ENCODE data around the gene FMN2.
"Not testable (repeated sequence)": the region's sequence is repeated elsewhere in the genome, so short reads cannot be mapped to it uniquely, and the experiment has no call there.

DNA sequence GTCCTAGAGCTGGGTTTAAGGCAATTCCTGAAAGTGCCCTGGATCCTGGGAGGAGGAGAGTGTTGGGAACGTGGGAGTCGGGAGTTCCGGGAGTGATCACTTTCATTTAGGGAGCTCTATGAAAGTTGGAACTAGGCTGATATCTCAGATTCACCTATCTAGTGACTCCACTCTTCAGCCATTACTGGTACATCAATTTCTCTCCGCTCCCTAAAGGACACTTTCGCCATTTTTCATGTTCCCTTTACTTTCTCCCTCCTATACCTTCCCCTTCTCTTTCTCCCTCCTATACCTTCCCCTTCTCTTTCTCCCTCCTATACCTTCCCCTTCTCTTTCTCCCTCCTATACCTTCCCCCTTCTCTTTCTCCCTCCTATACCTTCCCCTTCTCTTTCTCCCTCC, 93.0 kb downstream of the FMN2 start:
- TF ChIP-seq POLR2A (IDR thresholded peaks at IDR 0.05) = not testable (repeated sequence)
- TF ChIP-seq, protein P1, sequence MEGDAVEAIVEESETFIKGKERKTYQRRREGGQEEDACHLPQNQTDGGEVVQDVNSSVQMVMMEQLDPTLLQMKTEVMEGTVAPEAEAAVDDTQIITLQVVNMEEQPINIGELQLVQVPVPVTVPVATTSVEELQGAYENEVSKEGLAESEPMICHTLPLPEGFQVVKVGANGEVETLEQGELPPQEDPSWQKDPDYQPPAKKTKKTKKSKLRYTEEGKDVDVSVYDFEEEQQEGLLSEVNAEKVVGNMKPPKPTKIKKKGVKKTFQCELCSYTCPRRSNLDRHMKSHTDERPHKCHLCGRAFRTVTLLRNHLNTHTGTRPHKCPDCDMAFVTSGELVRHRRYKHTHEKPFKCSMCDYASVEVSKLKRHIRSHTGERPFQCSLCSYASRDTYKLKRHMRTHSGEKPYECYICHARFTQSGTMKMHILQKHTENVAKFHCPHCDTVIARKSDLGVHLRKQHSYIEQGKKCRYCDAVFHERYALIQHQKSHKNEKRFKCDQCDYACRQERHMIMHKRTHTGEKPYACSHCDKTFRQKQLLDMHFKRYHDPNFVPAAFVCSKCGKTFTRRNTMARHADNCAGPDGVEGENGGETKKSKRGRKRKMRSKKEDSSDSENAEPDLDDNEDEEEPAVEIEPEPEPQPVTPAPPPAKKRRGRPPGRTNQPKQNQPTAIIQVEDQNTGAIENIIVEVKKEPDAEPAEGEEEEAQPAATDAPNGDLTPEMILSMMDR (IDR thresholded peaks at IDR 0.05) = not testable (repeated sequence)

Data from Peyer's patch (tissue), 4 donors.